Parathyroid adenoma (tissue), 2 donors: ENCODE results near the gene CMTM2.

Experiments used
- H2AFZ ChIP-seq: fragments of 300-600 bp; sonication (generic); one replicate; pipeline ENCODE4 v1.7.0; 2017; ENCODE audit warnings: antibody characterized with exemption, mild to moderate bottlenecking
- H3K27ac ChIP-seq: fragments of 300-600 bp; sonication (generic); one replicate; pipeline ENCODE4 v1.7.0; 2017
- H3K27me3 ChIP-seq: fragments of 300-600 bp; sonication (generic); one replicate; pipeline ENCODE4 v1.7.0; 2017; ENCODE audit warnings: low read length; ENCODE audit not compliant: control insufficient read depth, insufficient read depth
- H3K36me3 ChIP-seq: fragments of 300-600 bp; sonication (generic); one replicate; pipeline ENCODE4 v1.7.0; 2017; ENCODE audit warnings: low read length; ENCODE audit not compliant: control insufficient read depth, insufficient read depth
- H3K4me1 ChIP-seq: fragments of 300-600 bp; sonication (generic); one replicate; pipeline ENCODE4 v1.7.0; 2017; ENCODE audit warnings: control low read depth
- H3K4me2 ChIP-seq: fragments of 300-600 bp; sonication (generic); one replicate; pipeline ENCODE4 v1.7.0; 2017; ENCODE audit warnings: low read length
- H3K4me3 ChIP-seq: fragments of 300-600 bp; sonication (generic); one replicate; pipeline ENCODE4 v1.7.0; 2017; ENCODE audit warnings: low read depth, low read length
- H3K79me2 ChIP-seq: fragments of 300-600 bp; sonication (generic); one replicate; pipeline ENCODE4 v1.7.0; 2017; ENCODE audit warnings: control low read depth
- H3K9ac ChIP-seq: fragments of 300-600 bp; sonication (generic); one replicate; pipeline ENCODE4 v1.7.0; 2017; ENCODE audit warnings: mild to moderate bottlenecking
- H3K9me3 ChIP-seq: fragments of 300-600 bp; sonication (generic); one replicate; pipeline ENCODE4 v1.7.0; 2017; ENCODE audit warnings: low read length; ENCODE audit not compliant: control insufficient read depth
- CTCF ChIP-seq: fragments of 300-600 bp; sonication (generic); IDR thresholded peaks from one replicate; pipeline ENCODE4 v1.7.0; 2017; ENCODE audit warnings: antibody characterized with exemption, mild to moderate bottlenecking
- donor health status: primary hyperparathyroidism.

CMTM2 gene

GRCh38 chr16:66542396-66542795, 36.9 kb upstream of the CMTM2 start:
- Histone ChIP-seq H3K9me3 (no peaks in the 10 kb centered on the region), H3K9ac (no peak overlapping the region), H3K27ac (no peak overlapping the region), H3K4me1 (no peaks in the 10 kb centered on the region), H2AFZ (no peak overlapping the region), H3K27me3 (no peaks in the 10 kb centered on the region), H3K36me3 (no peaks in the 10 kb centered on the region), H3K4me3 (no peak overlapping the region), H3K4me2 (no peak overlapping the region), H3K79me2 (no peaks in the 10 kb centered on the region)
- TF ChIP-seq CTCF, result no peak

GRCh38 chr16:66543541-66543940, 35.7 kb upstream of the CMTM2 start:
- Histone ChIP-seq H3K27ac (no peak overlapping the region), H3K36me3 (no peaks in the 10 kb centered on the region), H2AFZ (no peak overlapping the region), H3K4me3 (no peak overlapping the region), H3K9ac (no peak overlapping the region), H3K9me3 (no peaks in the 10 kb centered on the region), H3K4me2 (no peak overlapping the region), H3K4me1 (no peaks in the 10 kb centered on the region), H3K79me2 (no peaks in the 10 kb centered on the region), H3K27me3 (no peaks in the 10 kb centered on the region)
- no peak for TF ChIP-seq CTCF

GRCh38 chr16:66544016-66544757, 35.1 kb upstream of the CMTM2 start:
- no peak overlapping the region for H3K4me3 ChIP-seq
- H3K9me3 ChIP-seq, result no peaks in the 10 kb centered on the region
- H3K79me2 ChIP-seq, result no peaks in the 10 kb centered on the region
- no peak overlapping the region for H3K27ac ChIP-seq
- no peak for TF ChIP-seq CTCF
- no peak overlapping the region for H3K9ac ChIP-seq
- no peak overlapping the region for H3K4me2 ChIP-seq
- H3K4me1 ChIP-seq, result peaks cover 6% of the 10 kb centered on the region
- H3K36me3 ChIP-seq, result no peaks in the 10 kb centered on the region
- H2AFZ ChIP-seq, result no peak overlapping the region
- H3K27me3 ChIP-seq, result no peaks in the 10 kb centered on the region

GRCh38 chr16:66547101-66547989, 31.9 kb upstream of the CMTM2 start:
- Histone ChIP-seq H3K36me3 (no peaks in the 10 kb centered on the region), H3K9ac (no peak overlapping the region), H3K9me3 (no peaks in the 10 kb centered on the region), H3K4me3 (no peak overlapping the region), H3K27me3 (no peaks in the 10 kb centered on the region), H3K4me2 (no peak overlapping the region), H2AFZ (no peak overlapping the region), H3K4me1 (peaks cover 15% of the 10 kb centered on the region), H3K27ac (no peak overlapping the region), H3K79me2 (peaks cover 4% of the 10 kb centered on the region)
- no peak for TF ChIP-seq CTCF
